H1 (cell line): ENCODE measurements around the gene PXDN. TPM values are rescaled to one million over a fixed set of nuclear protein-coding genes. Genes with fewer than 3 reads are reported as not detected.

Experiments used
- CTCF ChIA-PET: fragments of 300-600 bp; sonication (Branson Sonifier 250); formaldehyde crosslinking; loops from one replicate; lab custom pipeline; 2021; ENCODE audit not compliant: partially characterized antibody; lab: Charles Lee
- POLR2A ChIA-PET: fragments of 300-600 bp; sonication (Branson Sonifier 250); formaldehyde crosslinking; loops from one replicate; lab custom pipeline; 2021; ENCODE audit warnings: inconsistent platforms; ENCODE audit not compliant: partially characterized antibody; lab: Charles Lee
- DNase-seq, 2 experiments: peaks; one replicate each; pipeline versions ENCODE4 v3.0.0 to v3.0.0-alpha.2; 2010 to 2022; ENCODE audit warnings: low spot score in 2 of 2, low read depth in 1 of 2, mixed read lengths in 1 of 2
- FAIRE-seq: peaks from 2 replicates; lab custom pipeline; 2011; peaks lifted over from hg19 to GRCh38; lab: Jason Lieb, UNC
- H2AFZ ChIP-seq: 2 replicates; pipeline ENCODE4 v1.8.1; 2012; ENCODE audit warnings: low read length, inconsistent platforms
- H2AK5ac ChIP-seq: 2 replicates; pipeline ENCODE4 v1.6.1; 2013; ENCODE audit warnings: low read depth, low read length
- H2BK120ac ChIP-seq: replicated peaks from 2 replicates; pipeline ENCODE3; 2013; ENCODE audit warnings: low read depth, low read length, inconsistent platforms
- H2BK12ac ChIP-seq: 2 replicates; pipeline ENCODE4 v1.6.1; 2013; ENCODE audit warnings: low read depth, low read length
- H2BK15ac ChIP-seq: 2 replicates; pipeline ENCODE4 v1.6.1; 2013; ENCODE audit warnings: low read length
- H2BK20ac ChIP-seq: 2 replicates; pipeline ENCODE4 v1.6.1; 2013; ENCODE audit warnings: low read length
- H2BK5ac ChIP-seq: 2 replicates; pipeline ENCODE4 v1.6.1; 2013; ENCODE audit warnings: low read depth, low read length
- H3K14ac ChIP-seq: 2 replicates; pipeline ENCODE4 v1.6.1; 2013; ENCODE audit warnings: inconsistent platforms; ENCODE audit not compliant: insufficient read length
- H3K18ac ChIP-seq: 2 replicates; pipeline ENCODE4 v1.6.1; 2013; ENCODE audit warnings: low read length; ENCODE audit errors: extremely low read depth
- H3K23ac ChIP-seq: 2 replicates; pipeline ENCODE4 v1.6.1; 2013; ENCODE audit warnings: inconsistent platforms; ENCODE audit not compliant: insufficient read length
- H3K23me2 ChIP-seq: 2 replicates; pipeline ENCODE4 v1.6.1; 2013; ENCODE audit warnings: low read depth, low read length
- H3K27ac ChIP-seq: 2 replicates; pipeline ENCODE4 v1.6.1; 2011; ENCODE audit warnings: low read depth, low read length, inconsistent platforms
- H3K27me3 ChIP-seq, 4 experiments: replicated peaks in 1 of 4; 1 replicate in 1 of 4; 2 replicates in 3 of 4; pipeline versions ENCODE4 v1.6.1 to v1.8.1; 2011 to 2013; ENCODE audit warnings: low read length in 3 of 4, mild to moderate bottlenecking in 3 of 4, inconsistent platforms in 2 of 4, mixed read lengths in 2 of 4, moderate library complexity in 1 of 4; ENCODE audit not compliant: control insufficient read depth in 3 of 4, insufficient read depth in 3 of 4; ENCODE audit errors: extremely low read depth in 1 of 4
- H3K36me3 ChIP-seq, 4 experiments: 2 replicates each; pipeline versions ENCODE4 v1.6.1 to v1.8.1; 2011 to 2013; ENCODE audit warnings: mild to moderate bottlenecking in 4 of 4, low read length in 3 of 4, moderate library complexity in 2 of 4, control low read depth in 1 of 4, inconsistent platforms in 1 of 4; ENCODE audit not compliant: insufficient read depth in 4 of 4, control insufficient read depth in 2 of 4
- H3K4ac ChIP-seq: replicated peaks from 2 replicates; pipeline ENCODE3; 2013; ENCODE audit warnings: low read length, low read depth, mixed read lengths, inconsistent platforms; ENCODE audit not compliant: insufficient read length
- H3K4me1 ChIP-seq, 4 experiments: replicated peaks in 1 of 4; 1 replicate in 1 of 4; 2 replicates in 3 of 4; pipeline versions ENCODE4 v1.6.1 to v1.8.1; 2011 to 2013; ENCODE audit warnings: low read length in 3 of 4, inconsistent platforms in 2 of 4, mixed read lengths in 1 of 4; ENCODE audit not compliant: insufficient read depth in 4 of 4, control insufficient read depth in 3 of 4
- H3K4me2 ChIP-seq, 2 experiments: 2 replicates each; pipeline versions ENCODE4 v1.6.1 to v1.8.1; 2011 to 2013; ENCODE audit warnings: low read depth in 2 of 2, low read length in 2 of 2, control low read depth in 1 of 2, inconsistent platforms in 1 of 2, mild to moderate bottlenecking in 1 of 2; ENCODE audit not compliant: insufficient read depth in 1 of 2
- H3K4me3 ChIP-seq, 4 experiments: fragments of 200-600, 300-600 bp in 1 of 4; sonication (generic), shearing (Covaris generic), sonication (Bioruptor Twin) in 1 of 4; 2 replicates each; pipeline versions ENCODE4 v1.5.1 to v1.8.1; 2011 to 2016; ENCODE audit warnings: low read length in 4 of 4, low read depth in 3 of 4, control low read depth in 2 of 4, inconsistent platforms in 2 of 4, mild to moderate bottlenecking in 2 of 4, mixed read lengths in 1 of 4, moderate library complexity in 1 of 4; ENCODE audit not compliant: insufficient read depth in 2 of 4; ENCODE audit errors: extremely low read depth in 1 of 4
- H3K56ac ChIP-seq: replicated peaks from 2 replicates; pipeline ENCODE3; 2013; ENCODE audit warnings: low read depth, mild to moderate bottlenecking, mixed read lengths, low read length, inconsistent platforms; ENCODE audit not compliant: insufficient read length
- H3K79me1 ChIP-seq: 2 replicates; pipeline ENCODE4 v1.6.1; 2013; ENCODE audit warnings: low read depth, low read length, control low read depth
- H3K79me2 ChIP-seq, 2 experiments: 2 replicates each; pipeline versions ENCODE4 v1.6.1 to v1.8.1; 2012 to 2013; ENCODE audit warnings: low read length in 2 of 2, mild to moderate bottlenecking in 2 of 2, inconsistent platforms in 1 of 2; ENCODE audit not compliant: insufficient read depth in 2 of 2, control insufficient read depth in 1 of 2
- H3K9ac ChIP-seq, 4 experiments: replicated peaks in 1 of 4; 1 replicate in 1 of 4; 2 replicates in 3 of 4; pipeline versions ENCODE4 v1.6.1 to v1.8.1; 2011 to 2013; ENCODE audit warnings: low read depth in 3 of 4, low read length in 3 of 4, control low read depth in 2 of 4, mild to moderate bottlenecking in 2 of 4, moderate library complexity in 2 of 4, inconsistent platforms in 1 of 4; ENCODE audit errors: extremely low read depth in 1 of 4
- H3K9me3 ChIP-seq, 2 experiments: 2 replicates each; pipeline versions ENCODE4 v1.6.1 to v1.8.1; 2012 to 2013; ENCODE audit warnings: mild to moderate bottlenecking in 2 of 2, moderate library complexity in 2 of 2, control low read depth in 1 of 2, inconsistent platforms in 1 of 2, low read depth in 1 of 2, low read length in 1 of 2, mixed read lengths in 1 of 2; ENCODE audit not compliant: insufficient read depth in 2 of 2
- H4K20me1 ChIP-seq, 2 experiments: replicated peaks in 1 of 2; 2 replicates each; pipeline versions ENCODE3 to v1.8.1; 2011 to 2013; ENCODE audit warnings: inconsistent platforms in 2 of 2, low read length in 2 of 2, mild to moderate bottlenecking in 1 of 2; ENCODE audit not compliant: insufficient read depth in 2 of 2, control insufficient read depth in 1 of 2
- H4K5ac ChIP-seq: 2 replicates; pipeline ENCODE4 v1.6.1; 2013; ENCODE audit warnings: low read length, low read depth, mixed read lengths, inconsistent platforms; ENCODE audit not compliant: insufficient read length
- H4K8ac ChIP-seq: 2 replicates; pipeline ENCODE4 v1.8.0; 2013; ENCODE audit warnings: mild to moderate bottlenecking, moderate library complexity, low read length, inconsistent platforms; ENCODE audit not compliant: insufficient read depth; ENCODE audit errors: extremely low read depth
- H4K91ac ChIP-seq: replicated peaks from 2 replicates; pipeline ENCODE3; 2013; ENCODE audit warnings: low read length, mixed read lengths, inconsistent platforms; ENCODE audit not compliant: insufficient read length
- MAX ChIP-seq: IDR thresholded peaks from 2 replicates; pipeline ENCODE4 v1.6.1; 2012; ENCODE audit warnings: inconsistent platforms
- TAF1 ChIP-seq: IDR thresholded peaks from 2 replicates; pipeline ENCODE4 v1.6.1; 2011; ENCODE audit warnings: mild to moderate bottlenecking, low read depth, low read length
- WGBS, 2 experiments: shearing (Covaris generic) in 1 of 2; methylation state at CpG; one replicate each; pipeline versions ENCODE4 v1.1.6 to v1.1.7; 2013 to 2015; ENCODE audit warnings: low lambda C conversion rate in 2 of 2, mixed read lengths in 2 of 2, inconsistent platforms in 1 of 2, low coverage in 1 of 2, missing lambda C conversion rate in 1 of 2; ENCODE audit not compliant: insufficient replicate concordance in 2 of 2, insufficient coverage in 1 of 2, insufficient read length in 1 of 2; ENCODE audit errors: extremely low coverage in 1 of 2, missing lambda C conversion rate in 1 of 2; 5-methylcytosine and 5-hydroxymethylcytosine counted together
- polyA plus RNA-seq, 7 experiments: library from polyadenylated mRNA; depleted of rRNA in 3 of 7; stranded (reverse) in 5 of 7; unstranded in 2 of 7; fragments of >200 nt in 5 of 7; fragments of 200-250 nt in 2 of 7; gene quantifications; 1 replicate in 5 of 7; 2 replicates in 1 of 7; 4 replicates in 1 of 7; pipeline versions ENCODE4 v1.2.1 to v1.2.3, GENCODE V29; 2011 to 2013; ENCODE audit warnings: missing spikeins in 2 of 7, mixed read lengths in 2 of 7
- total RNA-seq: library from RNA; stranded (reverse); fragmentation: NEBNext Ultra II Directional; extraction: Animal tissue kit (Norgen Biotek cat#: 25700); gene quantifications from 2 replicates; pipeline ENCODE4 v1.2.1, GENCODE V29; 2021

PXDN gene
- total and polyA plus RNA-seq, 2 of the 8 experiments (the other 6 are each of a cell fraction or from before 2014, with no cell fraction given): 104 to 141 TPM

- no peak overlapping the region for H3K4me3 ChIP-seq
- H3K23ac ChIP-seq: no peak overlapping the region
- H2BK12ac ChIP-seq: peak overlapping the region; percentile 78
- no peak overlapping the region for H3K14ac ChIP-seq
- peak overlapping the region; percentile 17; the same call in 1 of the 2 replicates for H2AK5ac ChIP-seq
- H2BK5ac ChIP-seq: peak overlapping the region; percentile 68; the same call in 1 of the 2 replicates
- no peaks in the 10 kb centered on the region for H4K20me1 ChIP-seq
- no peak overlapping the region for H3K56ac ChIP-seq
- no peaks in the 10 kb centered on the region for H3K79me1 ChIP-seq
- no peak overlapping the region for H4K5ac ChIP-seq
- peak overlapping the region; percentile 12 for H3K4ac ChIP-seq
- no peak overlapping the region for H3K4me2 ChIP-seq
- DNase-seq (no peak), FAIRE-seq (no peak)
- H2AFZ ChIP-seq: no peak overlapping the region
- 90% methylated on average over 9 of the region's 9 CpGs; no CpG with 5 or more reads in 1 of the 2 experiments for WGBS, 2 experiments
- H3K23me2 ChIP-seq: peaks cover 2% of the 10 kb centered on the region; the same call in 1 of the 2 replicates
- no peak overlapping the region for H3K9ac ChIP-seq
- H2BK15ac ChIP-seq: no peak overlapping the region
- no peaks in the 10 kb centered on the region for H3K27me3 ChIP-seq
- H3K36me3 ChIP-seq: peaks cover 0 to 14% (median 5%) of the 10 kb centered on the region in 4 experiments; a peak in 3 of 8 replicates
- no peaks in the 10 kb centered on the region for H3K9me3 ChIP-seq
- peaks cover 7 to 19% (median 13%) of the 10 kb centered on the region in 4 experiments for H3K4me1 ChIP-seq
- H3K79me2 ChIP-seq: no peaks in the 10 kb centered on the region
- H3K27ac ChIP-seq: no peak overlapping the region
- peak overlapping the region; percentile 40; the same call in 1 of the 2 replicates for H3K18ac ChIP-seq
- peak overlapping the region; percentile 50 for H4K91ac ChIP-seq
- ChIA-PET POLR2A (interaction anchor here (0.6 to 6.8 kb wide), 5 partner anchors 14 to 717 kb away, joined by 3 to 29 read pairs (median 5); no protein-coding TSS in a partner anchor), CTCF (interaction anchor here (1.3 kb wide), 1 partner anchor 38 kb away, joined by 3 read pairs; no protein-coding TSS in a partner anchor)
- peak overlapping the region; percentile 61 for H2BK120ac ChIP-seq
- no peak overlapping the region for H4K8ac ChIP-seq
- TF ChIP-seq TAF1 (no peak), MAX (0 out of 2 replicates have a peak, but pooled peaks have one; percentile 15)
- peak overlapping the region; percentile 55 for H2BK20ac ChIP-seq
Measured at GRCh38 chr2:1627628-1628381, 116.5 kb downstream of the PXDN start.
